Activated naive CD4-positive, alpha-beta T cell treated with anti-CD3 and anti-CD28 coated beads, Interleukin-2, amount 10 ng/mL, durations not matched to agents 7 days and 5 days (primary cell): ENCODE measurements around the gene HLA-A.
"Not testable (repeated sequence)": the region's sequence is repeated elsewhere in the genome, so short reads cannot be mapped to it uniquely, and the experiment has no call there.

Experiments used
- CTCF ChIA-PET: fragments of 350-600 bp; sonication (Branson Sonifier 250); formaldehyde crosslinking; loops from one replicate; lab custom pipeline; 2021; ENCODE audit warnings: antibody characterized with exemption; lab: Charles Lee
- DNase-seq: peaks from one replicate; pipeline ENCODE4 v3.0.0-alpha.2; 2020
- H3K27ac Mint-ChIP-seq: one replicate; pipeline ENCODE4 v1.8.0; 2021; ENCODE audit warnings: mild to moderate bottlenecking, moderate library complexity, mixed read lengths
- H3K27me3 Mint-ChIP-seq: one replicate; pipeline ENCODE4 v1.8.0; 2021; ENCODE audit warnings: mild to moderate bottlenecking, mixed read lengths
- H3K36me3 Mint-ChIP-seq: one replicate; pipeline ENCODE4 v1.8.0; 2021; ENCODE audit warnings: mixed read lengths
- H3K4me1 Mint-ChIP-seq: one replicate; pipeline ENCODE4 v1.8.0; 2021; ENCODE audit warnings: mixed read lengths
- H3K4me3 Mint-ChIP-seq: one replicate; pipeline ENCODE4 v1.8.0; 2021; ENCODE audit warnings: mild to moderate bottlenecking, moderate library complexity, mixed read lengths
- H3K9me3 Mint-ChIP-seq: one replicate; pipeline ENCODE4 v1.8.0; 2021; ENCODE audit warnings: mixed read lengths

Gene HLA-A

DNA sequence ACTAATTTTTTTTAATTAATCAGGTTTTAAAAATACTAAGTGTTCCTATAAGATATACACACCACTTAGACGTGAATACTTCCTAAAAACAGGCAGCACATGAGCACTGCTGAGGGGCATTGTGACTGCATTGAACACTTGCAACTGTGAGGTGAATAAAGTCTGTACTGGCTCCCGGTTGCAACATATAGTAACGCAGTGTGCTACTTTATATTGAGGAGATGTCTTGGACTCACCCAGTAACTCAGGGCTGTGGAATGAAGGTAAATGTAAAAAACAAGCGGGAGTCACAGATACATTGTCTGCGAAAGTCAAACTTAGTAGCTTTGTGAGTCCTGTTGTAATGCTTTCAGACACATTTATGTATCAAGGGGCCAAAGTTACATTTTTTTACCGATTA is 17.0 kb upstream of the HLA-A start:
- CTCF ChIA-PET, result interaction anchor here (1.3 kb wide), 1 partner anchor 77 kb away, joined by 3 read pairs; no protein-coding TSS in a partner anchor
- H3K9me3 Mint-ChIP-seq, result no peaks in the 10 kb centered on the region
- H3K4me3 Mint-ChIP-seq, result peak overlapping the region; percentile 86
- H3K27ac Mint-ChIP-seq, result peak overlapping the region; percentile 94
- DNase-seq, result no peak
- H3K27me3 Mint-ChIP-seq, result peaks cover 13% of the 10 kb centered on the region
- peaks cover 40% of the 10 kb centered on the region for H3K4me1 Mint-ChIP-seq
- peaks cover 5% of the 10 kb centered on the region for H3K36me3 Mint-ChIP-seq

DNA sequence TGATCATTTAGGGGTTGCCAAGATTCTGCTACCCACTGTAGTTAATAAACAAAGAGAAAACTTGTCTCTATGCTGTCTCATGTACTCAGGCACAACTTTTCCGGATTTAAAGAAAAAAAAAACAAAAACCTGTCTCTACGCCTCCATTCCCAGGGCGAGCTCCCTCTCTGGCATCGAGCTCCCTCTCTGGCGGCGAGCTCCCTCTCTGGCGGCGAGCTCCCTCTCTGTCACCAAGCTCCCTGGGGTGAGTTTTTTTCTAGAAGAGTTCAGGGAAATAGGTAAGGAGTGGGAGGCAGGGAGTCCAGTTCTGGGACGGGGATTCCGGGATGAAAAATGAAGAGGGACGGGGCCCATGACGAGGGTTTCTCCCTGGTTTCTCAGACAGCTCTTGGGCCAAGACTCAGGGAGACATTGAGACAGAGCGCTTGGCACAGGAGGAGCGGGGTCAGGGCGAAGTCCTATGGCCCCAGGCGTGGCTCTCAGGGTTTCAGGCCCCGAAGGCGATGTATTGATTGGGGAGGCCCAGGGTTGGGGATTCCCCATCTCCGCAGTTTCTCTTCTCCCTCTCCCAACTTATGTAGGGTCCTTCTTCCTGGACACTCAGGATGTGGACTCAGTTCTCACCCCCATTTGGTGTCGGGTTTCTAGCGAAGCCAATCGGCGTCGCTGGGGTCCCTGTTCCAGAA is 16.5 kb upstream of the HLA-A start:
- Mint-ChIP-seq H3K27ac (peak overlapping the region; percentile 94), H3K9me3 (no peaks in the 10 kb centered on the region), H3K36me3 (peaks cover 7% of the 10 kb centered on the region), H3K4me3 (peak overlapping the region; percentile 86), H3K27me3 (peaks cover 11% of the 10 kb centered on the region), H3K4me1 (peaks cover 40% of the 10 kb centered on the region)
- CTCF ChIA-PET, result interaction anchor here (1.3 kb wide), 1 partner anchor 78 kb away, joined by 3 read pairs; no protein-coding TSS in a partner anchor
- DNase-seq, result no peak

DNA sequence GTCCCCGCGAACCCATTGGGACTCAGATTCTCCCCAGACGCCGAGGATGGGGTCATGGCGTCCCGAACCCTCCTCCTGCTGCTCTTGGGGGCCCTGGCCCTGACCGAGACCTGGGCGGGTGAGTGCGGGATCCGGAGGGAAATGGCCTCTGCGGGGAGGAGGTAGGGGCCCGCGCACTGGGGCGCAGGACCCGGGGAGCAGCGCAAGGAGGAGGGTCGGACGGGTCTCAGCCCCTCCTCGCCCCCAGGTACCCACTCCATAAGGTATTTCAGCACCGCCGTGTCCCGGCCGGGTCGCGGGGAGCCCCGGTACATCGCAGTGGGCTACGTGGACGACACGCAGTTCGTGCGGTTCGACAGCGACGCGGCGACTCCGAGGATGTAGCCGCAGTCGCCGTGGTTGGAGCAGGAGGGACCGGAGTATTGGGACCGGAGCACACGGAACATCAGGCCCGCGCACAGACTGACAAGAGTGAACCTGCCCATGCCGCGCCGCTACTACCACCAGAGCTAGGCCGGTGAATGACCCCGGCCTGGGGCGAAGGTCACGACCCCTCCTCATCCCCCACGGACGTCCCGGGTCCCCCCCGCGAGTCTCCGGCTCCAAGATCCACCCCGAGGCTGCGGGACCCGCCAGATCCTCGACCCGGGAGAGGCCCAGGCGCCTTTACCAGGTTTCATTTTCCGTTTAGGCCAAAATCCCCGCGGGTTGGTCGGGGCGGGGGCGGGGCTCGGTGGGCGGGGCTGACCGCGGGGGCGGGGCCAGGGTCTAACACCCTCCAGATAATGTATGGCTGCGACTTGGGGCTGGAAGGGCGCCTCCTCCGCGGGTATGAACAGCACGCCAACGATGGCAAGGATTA is 15.7 kb upstream of the HLA-A start:
- CTCF ChIA-PET, result interaction anchor here (1.3 kb wide), 1 partner anchor 79 kb away, joined by 3 read pairs; no protein-coding TSS in a partner anchor
- peaks cover 11% of the 10 kb centered on the region for H3K36me3 Mint-ChIP-seq
- H3K27ac Mint-ChIP-seq, result peak overlapping the region; percentile 95
- DNase-seq, result peak; percentile 94
- H3K9me3 Mint-ChIP-seq, result no peaks in the 10 kb centered on the region
- H3K27me3 Mint-ChIP-seq, result peaks cover 6% of the 10 kb centered on the region
- peaks cover 40% of the 10 kb centered on the region for H3K4me1 Mint-ChIP-seq
- peak overlapping the region; percentile 86 for H3K4me3 Mint-ChIP-seq

DNA sequence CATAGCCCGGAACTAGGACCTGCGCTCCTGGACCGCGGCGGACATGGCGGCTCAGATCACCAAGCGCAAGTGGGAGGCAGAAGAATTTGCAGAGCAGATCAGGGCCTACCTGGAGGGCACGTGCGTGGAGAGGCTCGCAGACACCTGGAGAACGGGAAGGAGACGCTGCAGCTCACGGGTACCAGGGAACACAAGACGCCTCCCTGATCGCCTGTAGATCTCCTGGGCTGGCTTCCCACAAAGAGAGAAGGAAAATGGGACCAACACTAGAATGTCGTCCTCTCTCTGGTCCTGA is 15.1 kb upstream of the HLA-A start:
- H3K9me3 Mint-ChIP-seq, result no peaks in the 10 kb centered on the region
- peak overlapping the region; percentile 86 for H3K4me3 Mint-ChIP-seq
- CTCF ChIA-PET, result no interaction called here
- peaks cover 12% of the 10 kb centered on the region for H3K36me3 Mint-ChIP-seq
- peaks cover 6% of the 10 kb centered on the region for H3K27me3 Mint-ChIP-seq
- H3K4me1 Mint-ChIP-seq, result peaks cover 40% of the 10 kb centered on the region
- DNase-seq, result no peak
- H3K27ac Mint-ChIP-seq, result peak overlapping the region; percentile 95

DNA sequence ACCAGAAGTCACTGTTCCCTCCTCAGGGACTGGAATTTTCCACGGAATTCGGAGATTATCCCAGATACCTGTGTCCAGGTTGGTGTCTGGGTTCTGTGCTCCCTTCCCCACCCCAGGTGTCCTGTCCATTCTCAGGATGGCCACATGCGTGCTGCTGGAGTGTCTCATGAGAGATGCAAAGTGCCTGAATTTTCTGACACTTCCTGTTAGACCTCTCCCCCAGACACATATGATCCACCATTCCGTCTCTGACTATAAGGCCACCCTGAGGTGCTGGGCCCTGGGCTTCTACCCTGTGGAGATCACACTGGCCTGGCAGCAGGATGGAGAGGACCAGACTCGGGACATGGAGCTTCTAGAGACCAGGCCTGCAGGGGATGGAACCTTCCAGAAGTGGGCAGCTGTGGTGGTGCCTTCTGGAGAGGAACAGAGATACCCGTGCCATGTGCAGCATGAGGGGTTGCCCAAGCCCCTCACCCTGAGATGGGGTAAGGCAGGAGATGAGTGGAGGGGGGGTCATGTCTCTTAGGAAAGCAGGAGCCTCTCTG is 14.4 kb upstream of the HLA-A start:
- no peaks in the 10 kb centered on the region for H3K9me3 Mint-ChIP-seq
- peak overlapping the region; percentile 95 for H3K27ac Mint-ChIP-seq
- peaks cover 12% of the 10 kb centered on the region for H3K36me3 Mint-ChIP-seq
- CTCF ChIA-PET, result interaction anchor here (1.4 kb wide), 1 partner anchor 14 kb away, joined by 3 read pairs; no protein-coding TSS in a partner anchor
- peaks cover 40% of the 10 kb centered on the region for H3K4me1 Mint-ChIP-seq
- DNase-seq, result no peak
- H3K27me3 Mint-ChIP-seq, result no peaks in the 10 kb centered on the region
- peak overlapping the region; percentile 86 for H3K4me3 Mint-ChIP-seq

DNA sequence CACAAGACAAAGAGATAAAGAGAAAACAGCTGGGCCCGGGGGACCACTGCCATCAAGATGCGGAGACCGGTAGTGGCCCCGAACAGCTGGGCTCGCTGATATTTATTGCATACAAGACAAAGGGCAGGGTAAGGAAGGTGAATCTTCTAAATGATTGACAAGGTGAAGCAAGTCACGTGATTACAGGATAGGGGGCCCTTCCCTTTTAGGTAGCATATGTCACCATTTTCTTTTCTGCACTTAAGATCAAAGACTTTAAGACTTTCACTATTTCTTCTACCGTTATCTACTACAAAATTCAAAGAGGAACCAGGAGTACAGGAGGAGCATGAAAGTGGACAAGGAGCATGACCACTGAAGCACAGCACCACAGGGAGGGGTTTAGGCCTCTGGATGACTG is 12.3 kb upstream of the HLA-A start:
- H3K27ac Mint-ChIP-seq, H3K4me3 Mint-ChIP-seq, DNase-seq, CTCF ChIA-PET, H3K27me3 Mint-ChIP-seq, H3K36me3 Mint-ChIP-seq, H3K9me3 Mint-ChIP-seq: not testable (repeated sequence)
- peaks cover 29% of the 10 kb centered on the region for H3K4me1 Mint-ChIP-seq

DNA sequence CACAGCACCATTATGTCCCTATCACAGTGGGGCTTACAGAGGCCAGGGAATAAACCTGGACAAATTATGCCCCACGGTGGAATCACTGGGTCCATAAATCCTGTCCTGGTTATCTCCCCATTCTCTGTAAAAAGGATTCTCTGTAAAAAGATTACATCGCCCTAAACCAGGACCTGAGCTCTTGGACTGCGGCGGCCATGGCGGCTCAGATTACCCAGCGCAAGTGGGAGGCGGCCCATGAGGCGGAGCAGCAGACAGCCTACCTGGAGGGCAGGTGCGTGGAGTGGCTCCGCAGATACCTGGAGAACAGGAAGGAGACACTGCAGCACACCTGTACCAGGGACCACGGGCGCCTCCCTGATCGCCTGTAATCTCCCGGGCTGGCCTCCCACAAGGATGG is 8.4 kb upstream of the HLA-A start:
- DNase-seq, result no peak
- CTCF ChIA-PET, result no interaction called here
- peaks cover 2% of the 10 kb centered on the region for H3K9me3 Mint-ChIP-seq
- no peak overlapping the region for H3K27ac Mint-ChIP-seq
- peaks cover 4% of the 10 kb centered on the region for H3K4me1 Mint-ChIP-seq
- no peak overlapping the region for H3K4me3 Mint-ChIP-seq
- peaks cover 8% of the 10 kb centered on the region for H3K27me3 Mint-ChIP-seq
- H3K36me3 Mint-ChIP-seq, result peaks cover 8% of the 10 kb centered on the region

DNA sequence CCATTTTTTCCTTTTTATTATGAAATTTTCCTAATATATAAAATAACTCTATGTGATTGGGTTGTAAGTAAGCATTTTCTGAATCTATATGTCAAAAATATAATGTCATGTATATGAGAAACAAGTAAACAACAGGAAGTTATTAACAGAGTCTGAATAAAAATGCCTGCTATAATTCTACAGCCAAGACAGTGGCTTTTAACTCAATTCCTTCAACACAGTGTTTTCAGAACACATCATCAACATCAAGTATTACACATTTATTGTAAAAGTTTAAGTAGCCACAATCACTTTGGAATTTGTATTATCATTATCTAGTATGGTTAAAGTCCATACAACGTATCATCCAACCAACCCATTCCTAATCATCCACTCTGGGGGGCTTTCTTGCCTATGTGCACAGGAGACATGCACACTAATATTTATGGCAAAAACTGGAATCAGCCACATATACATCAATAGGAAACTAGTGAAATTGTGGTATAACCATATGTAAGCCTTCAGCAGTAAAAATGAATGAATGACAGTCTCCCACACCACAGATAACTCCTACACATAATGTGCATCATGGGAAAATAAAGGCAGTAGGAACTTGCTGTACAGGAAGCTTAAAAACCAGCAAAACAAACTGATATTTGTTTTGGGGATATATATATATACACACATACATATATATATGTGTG is 6.9 kb upstream of the HLA-A start:
- peaks cover 2% of the 10 kb centered on the region for H3K9me3 Mint-ChIP-seq
- H3K27ac Mint-ChIP-seq, result no peak overlapping the region
- CTCF ChIA-PET, result no interaction called here

DNA sequence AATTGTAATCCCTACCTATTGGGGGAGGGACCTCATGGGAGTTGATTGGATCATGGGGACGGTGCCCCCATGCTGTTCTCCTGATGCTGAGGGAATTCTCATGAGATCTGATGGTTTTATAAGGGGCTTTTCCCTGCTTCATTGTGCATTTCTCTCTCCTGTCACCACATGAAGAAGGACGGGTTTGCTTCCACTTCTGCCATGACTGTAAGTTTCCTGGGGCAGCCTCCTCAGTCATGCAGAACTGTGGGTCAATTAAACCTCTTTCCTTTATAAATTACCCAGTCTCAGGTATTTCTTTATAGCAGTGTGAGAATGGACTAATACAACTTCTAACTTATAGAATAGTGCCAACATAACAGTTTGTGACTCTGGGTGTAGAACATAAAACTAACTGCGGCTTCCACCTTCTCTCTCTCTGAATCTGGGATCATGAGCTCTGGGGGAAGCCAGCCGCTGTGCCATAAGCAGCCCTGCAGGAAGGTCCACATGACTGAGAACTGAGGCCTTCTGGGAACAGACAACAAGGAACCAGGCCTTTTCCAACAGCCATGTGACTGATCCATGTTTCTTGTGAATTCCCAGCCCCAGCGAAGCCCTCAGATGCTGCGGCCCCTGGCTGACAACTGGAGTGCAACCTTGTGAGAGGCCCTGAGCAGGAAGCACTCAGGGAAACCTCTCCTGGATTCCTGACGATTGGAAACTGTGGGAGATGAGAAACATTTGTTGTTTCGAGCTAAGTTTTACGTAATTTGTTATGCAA is 3.4 kb upstream of the HLA-A start:
- CTCF ChIA-PET, result interaction anchor here (1.3 to 1.5 kb wide), 2 partner anchors 9 to 13 kb away, joined by 3 to 5 read pairs; no protein-coding TSS in a partner anchor
- H3K27ac Mint-ChIP-seq, result no peak overlapping the region
- H3K4me3 Mint-ChIP-seq, result no peak overlapping the region
- DNase-seq, result no peak
- H3K36me3 Mint-ChIP-seq, result peaks cover 16% of the 10 kb centered on the region
- peaks cover 29% of the 10 kb centered on the region for H3K4me1 Mint-ChIP-seq
- peaks cover 2% of the 10 kb centered on the region for H3K9me3 Mint-ChIP-seq
- H3K27me3 Mint-ChIP-seq, result peaks cover 16% of the 10 kb centered on the region

More for the DNA sequence above, 6.9 kb upstream of the HLA-A start:
- H3K4me3 Mint-ChIP-seq, result no peak overlapping the region
- peaks cover 7% of the 10 kb centered on the region for H3K36me3 Mint-ChIP-seq
- H3K4me1 Mint-ChIP-seq, result peaks cover 11% of the 10 kb centered on the region
- no peak for DNase-seq
- peaks cover 11% of the 10 kb centered on the region for H3K27me3 Mint-ChIP-seq

DNA sequence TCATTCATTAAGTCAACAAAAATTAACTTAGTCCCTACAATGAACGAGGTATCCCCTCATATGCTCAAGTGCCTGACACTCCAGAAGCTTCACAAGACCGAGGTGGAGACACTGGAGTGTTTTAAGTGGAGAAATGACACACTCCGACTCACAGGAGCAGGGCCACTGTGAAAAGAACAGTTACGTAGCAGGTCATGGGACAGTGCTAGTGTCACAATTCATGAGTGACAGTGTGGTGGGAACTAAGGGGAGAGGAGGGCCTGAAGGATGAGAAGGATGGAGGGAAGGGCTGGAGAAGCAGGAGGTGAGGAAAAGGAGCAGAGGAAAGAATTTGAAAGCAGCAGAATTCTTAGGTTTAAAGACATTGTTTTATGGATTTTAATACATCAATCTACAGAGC is 1.3 kb upstream of the HLA-A start:
- DNase-seq, result no peak
- CTCF ChIA-PET, result interaction anchor here (1.1 to 1.6 kb wide), 3 partner anchors 13 to 36 kb away, joined by 3 to 9 read pairs (median 3); no protein-coding TSS in a partner anchor
- peak overlapping the region; percentile 98 for H3K27ac Mint-ChIP-seq
- peaks cover 43% of the 10 kb centered on the region for H3K4me1 Mint-ChIP-seq
- peaks cover 2% of the 10 kb centered on the region for H3K9me3 Mint-ChIP-seq
- H3K36me3 Mint-ChIP-seq, result peaks cover 37% of the 10 kb centered on the region
- peak overlapping the region; percentile 88 for H3K4me3 Mint-ChIP-seq
- H3K27me3 Mint-ChIP-seq, result peaks cover 12% of the 10 kb centered on the region

DNA sequence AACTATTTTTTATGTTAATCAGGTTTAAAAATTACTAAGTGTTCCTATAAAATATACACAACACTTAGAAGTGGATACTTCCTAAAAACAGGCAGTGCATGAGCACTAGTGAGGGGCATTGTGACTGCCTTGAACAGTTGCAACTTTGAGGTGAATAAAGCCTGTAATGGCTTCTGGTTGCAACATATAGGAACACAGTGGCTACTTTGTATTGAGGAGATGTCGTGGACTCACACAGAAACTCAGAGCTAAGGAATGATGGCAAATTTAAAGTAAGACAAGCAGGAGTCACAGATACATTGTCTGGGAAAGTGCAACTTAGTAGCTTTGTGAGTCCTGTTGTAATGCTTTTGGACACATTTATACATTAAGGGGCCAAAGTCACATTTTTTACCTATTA is 861 bp upstream of the HLA-A start:
- Mint-ChIP-seq H3K36me3 (peaks cover 42% of the 10 kb centered on the region), H3K27ac (peak overlapping the region; percentile 98), H3K27me3 (peaks cover 12% of the 10 kb centered on the region), H3K4me1 (peaks cover 47% of the 10 kb centered on the region), H3K9me3 (no peaks in the 10 kb centered on the region), H3K4me3 (peak overlapping the region; percentile 88)
- CTCF ChIA-PET, result interaction anchor here (0.6 to 1.6 kb wide), 4 partner anchors 13 to 36 kb away, joined by 3 to 9 read pairs (median 3); no protein-coding TSS in a partner anchor
- DNase-seq, result no peak

DNA sequence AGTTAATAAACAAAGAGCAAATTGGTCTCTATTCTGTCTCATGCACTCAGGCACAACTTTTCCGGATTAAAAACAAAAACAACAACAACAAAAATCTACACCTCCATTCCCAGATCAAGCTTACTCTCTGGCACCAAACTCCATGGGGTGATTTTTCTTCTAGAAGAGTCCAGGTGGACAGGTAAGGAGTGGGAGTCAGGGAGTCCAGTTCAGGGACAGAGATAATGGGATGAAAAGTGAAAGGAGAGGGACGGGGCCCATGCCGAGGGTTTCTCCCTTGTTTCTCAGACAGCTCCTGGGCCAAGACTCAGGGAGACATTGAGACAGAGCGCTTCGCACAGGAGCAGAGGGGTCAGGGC is 437 bp upstream of the HLA-A start:
- no peak for DNase-seq
- Mint-ChIP-seq H3K27me3 (peaks cover 12% of the 10 kb centered on the region), H3K36me3 (peaks cover 45% of the 10 kb centered on the region), H3K4me1 (peaks cover 51% of the 10 kb centered on the region), H3K4me3 (peak overlapping the region; percentile 88), H3K9me3 (no peaks in the 10 kb centered on the region), H3K27ac (peak overlapping the region; percentile 98)
- CTCF ChIA-PET, result interaction anchor here (0.6 to 1.6 kb wide), 4 partner anchors 14 to 35 kb away, joined by 3 to 9 read pairs (median 3); no protein-coding TSS in a partner anchor
